GM12873 (cell line): Measurements from ENCODE around the gene TLR8.

Experiments used
- CTCF ChIP-seq: IDR thresholded peaks from 2 replicates; pipeline ENCODE4 v1.5.1; 2012; ENCODE audit warnings: low read depth, mild to moderate bottlenecking, moderate library complexity, low read length, control low read depth; ENCODE audit not compliant: insufficient read depth; ENCODE audit errors: missing control alignments

TLR8 gene

GRCh38 chrX:12896935-12897334, 9.5 kb upstream of the TLR8 start:
- no peak for TF ChIP-seq CTCF

GRCh38 chrX:12898073-12898472, 8.3 kb upstream of the TLR8 start:
- no peak for TF ChIP-seq CTCF

- TF ChIP-seq CTCF, result no peak
Observed at GRCh38 chrX:12899506-12899905, 6.9 kb upstream of the TLR8 start.

- peak; percentile 66 for TF ChIP-seq CTCF
Observed at GRCh38 chrX:12901486-12901885, 4.9 kb upstream of the TLR8 start.

GRCh38 chrX:12903646-12904045, 2.8 kb upstream of the TLR8 start:
- TF ChIP-seq CTCF, result no peak

GRCh38 chrX:12910423-12911121, 4.2 kb downstream of the TLR8 start:
- no peak for TF ChIP-seq CTCF

GRCh38 chrX:12911122-12911470, 4.7 kb downstream of the TLR8 start:
- no peak for TF ChIP-seq CTCF
